ENCODE data around the gene ALKBH8.
"Not testable (repeated sequence)": the region's sequence is repeated elsewhere in the genome, so short reads cannot be mapped to it uniquely, and the experiment has no call there.

ALKBH8 gene

GRCh38 chr11:107508201-107508857 is 57.2 kb downstream of the ALKBH8 start:
- TF ChIP-seq CTCF (IDR thresholded peaks at IDR 0.05; ENCODE audit: low read depth, low read length) (no peak), EZH2phosphoT487 (IDR thresholded peaks at IDR 0.05; ENCODE audit: low read depth) (no peak)
- Histone ChIP-seq H3K27me3 (ENCODE audit: low read depth, low read length) (no peaks in the 10 kb centered on the region), H3K36me3 (replicated peaks; ENCODE audit: low read depth, low read length) (peaks cover 9% of the 10 kb centered on the region), H3K4me1 (ENCODE audit: low read length) (no peaks in the 10 kb centered on the region), H3K4me3 (ENCODE audit: low read length) (no peak overlapping the region), H3K9ac (ENCODE audit: low read length) (no peak overlapping the region), H3K9me3 (ENCODE audit: insufficient read depth, low read length) (no peaks in the 10 kb centered on the region), H3K79me2 (ENCODE audit: low read length) (no peaks in the 10 kb centered on the region), H3K4me2 (ENCODE audit: low read length) (no peak overlapping the region), H2AFZ (ENCODE audit: low read depth, low read length) (no peak overlapping the region), H3K27ac (ENCODE audit: low read length) (no peak overlapping the region), H4K20me1 (ENCODE audit: insufficient read depth, low read length) (no peaks in the 10 kb centered on the region)

- Histone ChIP-seq H3K79me2 (ENCODE audit: low read length) (no peaks in the 10 kb centered on the region), H2AFZ (ENCODE audit: low read depth, low read length) (no peak overlapping the region), H3K27ac (ENCODE audit: low read length) (no peak overlapping the region), H3K27me3 (ENCODE audit: low read depth, low read length) (no peaks in the 10 kb centered on the region), H4K20me1 (ENCODE audit: insufficient read depth, low read length) (no peaks in the 10 kb centered on the region), H3K4me1 (ENCODE audit: low read length) (no peaks in the 10 kb centered on the region), H3K9me3 (ENCODE audit: insufficient read depth, low read length) (peaks cover 7% of the 10 kb centered on the region; the same call in 1 of the 2 replicates), H3K9ac (ENCODE audit: low read length) (no peak overlapping the region), H3K36me3 (replicated peaks; ENCODE audit: low read depth, low read length) (peaks cover 26% of the 10 kb centered on the region), H3K4me2 (ENCODE audit: low read length) (no peak overlapping the region), H3K4me3 (ENCODE audit: low read length) (no peak overlapping the region)
- TF ChIP-seq CTCF (IDR thresholded peaks at IDR 0.05; ENCODE audit: low read depth, low read length) (no peak), EZH2phosphoT487 (IDR thresholded peaks at IDR 0.05; ENCODE audit: low read depth) (no peak)
Measured at GRCh38 chr11:107505647-107506225, 59.8 kb downstream of the ALKBH8 start.

GRCh38 chr11:107504981-107505380 is 60.6 kb downstream of the ALKBH8 start:
- H3K36me3 ChIP-seq (replicated peaks; ENCODE audit: low read depth, low read length): peaks cover 26% of the 10 kb centered on the region
- no peak overlapping the region for H2AFZ ChIP-seq (ENCODE audit: low read depth, low read length)
- no peaks in the 10 kb centered on the region for H3K79me2 ChIP-seq (ENCODE audit: low read length)
- H3K4me2 ChIP-seq (ENCODE audit: low read length): no peak overlapping the region
- TF ChIP-seq CTCF (IDR thresholded peaks at IDR 0.05; ENCODE audit: low read depth, low read length) (no peak), EZH2phosphoT487 (IDR thresholded peaks at IDR 0.05; ENCODE audit: low read depth) (no peak)
- H4K20me1 ChIP-seq (ENCODE audit: insufficient read depth, low read length): no peaks in the 10 kb centered on the region
- H3K9me3 ChIP-seq (ENCODE audit: insufficient read depth, low read length): peaks cover 7% of the 10 kb centered on the region; the same call in 1 of the 2 replicates
- no peak overlapping the region for H3K27ac ChIP-seq (ENCODE audit: low read length)
- H3K27me3 ChIP-seq (ENCODE audit: low read depth, low read length): no peaks in the 10 kb centered on the region
- no peaks in the 10 kb centered on the region for H3K4me1 ChIP-seq (ENCODE audit: low read length)
- H3K4me3 ChIP-seq (ENCODE audit: low read length): no peak overlapping the region
- no peak overlapping the region for H3K9ac ChIP-seq (ENCODE audit: low read length)

- Histone ChIP-seq H2AFZ (ENCODE audit: low read depth, low read length) (no peak overlapping the region), H3K27me3 (ENCODE audit: low read depth, low read length) (no peaks in the 10 kb centered on the region), H3K9me3 (ENCODE audit: insufficient read depth, low read length) (peaks cover 7% of the 10 kb centered on the region; the same call in 1 of the 2 replicates), H3K79me2 (ENCODE audit: low read length) (no peaks in the 10 kb centered on the region), H3K4me2 (ENCODE audit: low read length) (no peak overlapping the region), H3K27ac (ENCODE audit: low read length) (no peak overlapping the region), H4K20me1 (ENCODE audit: insufficient read depth, low read length) (no peaks in the 10 kb centered on the region), H3K36me3 (replicated peaks; ENCODE audit: low read depth, low read length) (peaks cover 26% of the 10 kb centered on the region), H3K9ac (ENCODE audit: low read length) (no peak overlapping the region), H3K4me3 (ENCODE audit: low read length) (no peak overlapping the region), H3K4me1 (ENCODE audit: low read length) (no peaks in the 10 kb centered on the region)
- no peak for TF ChIP-seq CTCF (IDR thresholded peaks at IDR 0.05; ENCODE audit: low read depth, low read length)
- no peak for TF ChIP-seq EZH2phosphoT487 (IDR thresholded peaks at IDR 0.05; ENCODE audit: low read depth)
Measured at GRCh38 chr11:107501713-107502112, 63.8 kb downstream of the ALKBH8 start.

GRCh38 chr11:107497371-107497770 is 68.2 kb downstream of the ALKBH8 start:
- H3K27ac ChIP-seq (ENCODE audit: low read length); H3K4me1 ChIP-seq (ENCODE audit: low read length); H3K4me3 ChIP-seq (ENCODE audit: low read length); H3K9ac ChIP-seq (ENCODE audit: low read length); H3K79me2 ChIP-seq (ENCODE audit: low read length); H3K4me2 ChIP-seq (ENCODE audit: low read length); H4K20me1 ChIP-seq (ENCODE audit: insufficient read depth, low read length); H3K27me3 ChIP-seq (ENCODE audit: low read depth, low read length); H3K9me3 ChIP-seq (ENCODE audit: insufficient read depth, low read length); H2AFZ ChIP-seq (ENCODE audit: low read depth, low read length): not testable (repeated sequence)
- H3K36me3 ChIP-seq (replicated peaks; ENCODE audit: low read depth, low read length): peaks cover 12% of the 10 kb centered on the region

All from OCI-LY3 (cell line).